Stimulated activated CD8-positive, alpha-beta memory T cell treated with anti-CD3 and anti-CD28 coated beads, Interleukin-7, amount 100 ng/mL, for 24 hours (primary cell): Measurements from ENCODE around the gene SYCP3.
"Not testable (repeated sequence)": the region's sequence is repeated elsewhere in the genome, so short reads cannot be mapped to it uniquely, and the experiment has no call there.

Experiments used
- DNase-seq: peaks from one replicate; pipeline ENCODE4 v3.0.0-alpha.2; 2020; ENCODE audit warnings: low read depth

The SYCP3 gene

DNA sequence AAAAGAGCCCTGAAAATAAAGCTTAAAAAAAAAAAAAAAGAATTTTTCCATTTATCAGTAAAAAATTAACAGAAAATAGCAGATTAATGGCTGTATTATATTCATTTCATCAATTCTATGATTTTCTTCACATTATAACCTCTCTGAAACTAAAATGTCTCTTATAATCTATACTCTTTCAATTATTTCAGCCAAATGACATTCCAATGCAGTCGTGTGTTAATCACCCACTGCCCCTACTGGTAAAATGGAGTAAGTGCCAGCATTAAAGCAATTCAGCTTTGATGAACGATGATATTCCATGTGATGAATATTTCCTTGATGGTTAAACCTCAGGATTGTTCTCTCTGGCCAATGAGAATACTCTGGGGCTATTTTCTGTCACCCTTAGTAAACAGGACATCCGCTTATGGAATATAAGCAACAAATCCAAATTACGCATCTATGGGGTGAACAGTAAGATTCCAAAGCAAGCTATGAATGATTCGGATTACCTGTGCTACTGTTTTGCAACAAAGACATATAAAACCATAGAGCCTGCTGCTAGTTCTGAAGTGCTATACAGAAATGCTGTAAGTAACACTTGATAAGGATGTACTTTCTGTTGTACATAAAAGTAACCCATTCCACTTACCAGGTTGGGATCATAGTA is 20.3 kb upstream of the SYCP3 start:
- no peak for DNase-seq

DNA sequence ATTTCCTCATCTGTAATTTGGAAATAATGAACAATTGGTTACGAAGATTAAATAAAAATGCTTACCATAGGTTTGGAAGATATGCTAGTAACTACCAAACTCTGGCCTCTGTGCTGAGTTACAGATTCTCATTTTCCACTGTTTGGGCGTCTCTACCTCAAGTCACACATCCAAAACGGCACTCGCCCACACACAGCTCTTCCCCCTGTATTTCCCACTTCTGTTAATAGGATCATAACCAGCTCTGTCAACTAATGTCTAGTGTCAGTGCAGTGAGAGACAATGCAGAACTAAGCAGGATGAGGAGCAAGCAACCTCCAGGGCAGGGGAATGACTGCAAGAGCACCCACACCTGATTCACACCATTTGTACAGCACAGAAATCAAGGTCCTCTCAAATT is 10.9 kb upstream of the SYCP3 start:
- no peak for DNase-seq

DNA sequence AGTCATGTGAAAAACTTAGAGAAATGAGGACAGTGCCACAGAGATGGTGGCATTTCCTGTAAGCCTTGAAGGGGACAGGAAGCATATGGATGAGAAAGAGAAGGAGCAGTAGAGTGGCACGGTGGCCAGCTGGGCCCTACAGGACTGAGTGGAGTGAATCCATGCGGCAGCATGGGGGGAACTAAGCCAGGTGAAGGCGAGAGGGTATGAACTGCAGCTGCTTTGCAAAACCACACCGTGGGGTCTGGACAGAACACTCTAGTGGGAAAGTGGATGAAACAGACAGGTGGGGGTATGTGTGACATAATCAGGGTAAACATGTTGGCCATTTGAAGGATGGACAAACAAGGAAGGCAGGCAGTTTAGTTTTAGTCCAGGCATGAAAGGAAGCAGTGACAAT is 10.4 kb upstream of the SYCP3 start:
- DNase-seq: no peak

DNA sequence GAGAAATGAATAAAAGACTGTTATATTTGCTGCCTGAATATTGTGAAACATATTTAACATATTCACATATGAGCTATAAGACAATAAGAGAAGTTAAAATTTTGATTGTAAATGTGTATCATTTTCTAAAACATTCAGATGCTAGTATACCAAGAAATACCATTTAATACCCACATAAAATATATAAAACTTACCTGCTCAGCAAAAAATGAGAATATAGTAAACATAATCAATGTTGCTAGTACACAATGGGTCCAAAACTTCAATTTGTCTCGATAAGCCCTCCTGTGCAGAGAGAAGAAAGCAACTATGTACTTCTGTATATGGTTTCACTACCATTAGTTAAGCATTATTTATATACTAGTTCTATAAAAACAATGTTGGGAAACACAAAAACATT is 9.6 kb upstream of the SYCP3 start:
- DNase-seq: no peak

DNA sequence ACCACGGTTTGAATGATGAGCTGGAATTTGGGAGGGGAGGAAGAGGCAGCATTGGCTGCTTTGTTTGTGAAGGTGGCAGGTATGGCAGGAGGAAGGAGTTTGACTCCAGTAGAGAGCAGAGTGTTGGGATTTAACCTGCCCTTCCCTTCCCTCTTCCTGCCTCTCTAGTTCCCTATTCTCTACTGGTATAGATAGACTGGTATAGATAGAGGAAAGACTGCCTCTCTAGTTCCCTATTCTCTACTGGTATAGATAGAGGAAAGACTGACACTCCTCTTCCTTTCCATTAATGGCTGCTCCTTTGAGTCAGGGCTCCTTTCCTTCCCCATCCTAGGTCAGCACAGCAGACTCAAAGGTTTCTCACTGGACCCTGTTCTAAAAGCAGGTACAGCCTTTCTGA is 8.4 kb upstream of the SYCP3 start:
- DNase-seq: no peak

DNA sequence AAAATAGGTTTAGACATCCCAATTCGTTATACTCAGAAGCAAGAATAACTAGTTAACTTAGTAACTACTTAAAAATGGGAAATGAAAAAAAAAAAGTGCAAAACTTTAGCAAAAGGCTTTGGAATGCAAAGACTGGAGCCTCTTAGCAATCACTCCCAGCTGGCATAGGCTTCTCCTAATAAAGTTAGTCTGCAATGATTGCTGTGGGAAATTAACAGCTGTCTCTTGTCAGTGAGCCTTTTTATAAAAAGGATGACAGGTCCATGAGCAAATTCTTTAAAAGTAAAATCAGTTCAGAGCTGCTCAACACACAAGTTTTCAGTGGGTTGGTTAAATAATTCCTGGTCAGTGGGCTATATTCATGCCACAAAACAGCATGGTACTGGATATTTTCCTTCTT is 7.4 kb upstream of the SYCP3 start:
- no peak for DNase-seq

DNA sequence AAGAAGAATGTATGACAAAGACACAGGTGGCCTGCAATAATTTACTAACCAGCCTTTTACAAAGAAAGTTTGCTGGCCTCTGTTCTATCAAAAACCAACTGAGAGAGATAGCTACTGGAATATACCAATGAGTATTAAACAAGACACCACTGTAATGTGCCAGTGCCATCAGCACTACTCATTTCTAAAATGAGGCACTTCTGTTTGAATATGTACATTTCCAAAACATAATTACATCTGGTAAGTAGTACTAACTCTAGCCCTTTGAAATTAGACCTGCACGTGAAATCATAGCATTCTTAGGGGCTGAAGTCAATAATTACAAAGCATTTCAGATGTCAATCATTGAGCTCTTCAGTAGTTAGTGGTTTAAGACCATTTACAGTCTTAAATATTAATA is 6.9 kb upstream of the SYCP3 start:
- no peak for DNase-seq

DNA sequence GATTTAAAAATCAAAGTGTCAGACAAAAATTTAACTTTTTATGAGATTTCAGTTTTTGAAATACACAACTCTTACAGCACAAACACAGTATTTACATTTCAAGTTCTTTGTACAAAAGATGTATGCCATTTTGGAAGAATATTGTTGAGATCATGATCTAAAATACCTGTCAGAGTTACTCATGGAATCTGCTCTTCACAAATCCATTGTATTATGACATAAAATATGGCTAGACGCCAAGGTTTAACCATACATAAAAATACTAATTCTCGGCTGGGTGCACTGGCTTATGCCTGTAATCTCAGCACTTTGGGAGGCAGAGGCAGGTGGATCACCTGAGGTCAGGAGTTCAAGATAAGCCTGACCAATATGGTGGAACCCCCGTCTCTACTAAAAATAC is 6.2 kb upstream of the SYCP3 start:
- DNase-seq: no peak

DNA sequence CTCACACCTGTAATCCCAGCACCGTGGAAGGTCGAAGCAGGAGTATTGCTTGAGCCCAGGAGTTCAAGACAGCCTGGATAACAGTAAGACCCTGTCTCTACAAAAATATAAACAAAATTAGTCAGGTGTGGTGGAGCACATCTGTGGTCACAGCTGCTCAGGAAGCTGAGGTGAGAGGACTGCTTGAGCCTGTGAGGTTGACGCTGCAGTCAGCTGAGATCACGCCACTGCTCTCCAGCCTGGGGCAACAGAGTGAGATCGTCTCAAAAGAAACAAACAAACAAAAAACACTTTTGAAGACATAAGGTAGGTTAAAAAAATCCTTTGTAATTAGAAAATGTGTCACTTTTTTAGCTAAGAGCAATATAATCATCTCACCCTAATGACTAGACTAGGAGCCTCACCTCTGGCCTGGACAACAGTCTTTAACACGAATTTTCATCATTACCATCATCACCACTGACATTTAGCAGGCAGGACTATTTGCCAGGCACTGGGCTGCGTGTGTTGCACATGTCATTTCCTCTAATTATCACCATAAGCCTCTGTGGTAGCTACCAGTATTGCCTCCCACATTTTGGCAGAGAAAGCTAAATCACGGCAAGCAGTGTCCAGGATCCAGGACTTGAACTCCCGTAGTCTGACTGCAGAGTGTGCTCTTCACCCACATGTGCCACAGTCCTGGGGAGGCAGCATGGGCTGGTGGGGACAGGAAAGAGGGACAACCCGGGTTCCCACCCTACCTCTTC is 4.6 kb upstream of the SYCP3 start:
- DNase-seq: no peak

DNA sequence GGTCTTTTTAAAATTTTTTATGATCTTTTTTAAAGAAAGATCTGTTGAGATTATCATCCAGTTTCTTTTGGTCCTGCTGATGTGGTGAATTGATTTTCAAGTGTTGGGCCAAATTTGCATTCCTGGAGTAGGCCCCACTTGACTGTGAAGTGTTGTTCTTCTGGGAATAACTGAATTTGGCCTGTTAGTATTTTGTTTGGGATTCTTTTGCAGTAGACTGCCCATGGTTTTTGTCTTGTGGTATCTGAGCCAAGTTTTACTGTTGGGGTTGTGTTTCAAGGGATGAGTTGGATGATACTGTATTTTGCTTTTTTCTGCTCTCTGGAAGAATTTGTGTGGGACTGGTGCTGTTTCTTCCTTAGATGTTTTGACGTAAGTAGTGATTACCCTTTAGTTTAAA is 4.0 kb upstream of the SYCP3 start:
- DNase-seq: no peak

DNA sequence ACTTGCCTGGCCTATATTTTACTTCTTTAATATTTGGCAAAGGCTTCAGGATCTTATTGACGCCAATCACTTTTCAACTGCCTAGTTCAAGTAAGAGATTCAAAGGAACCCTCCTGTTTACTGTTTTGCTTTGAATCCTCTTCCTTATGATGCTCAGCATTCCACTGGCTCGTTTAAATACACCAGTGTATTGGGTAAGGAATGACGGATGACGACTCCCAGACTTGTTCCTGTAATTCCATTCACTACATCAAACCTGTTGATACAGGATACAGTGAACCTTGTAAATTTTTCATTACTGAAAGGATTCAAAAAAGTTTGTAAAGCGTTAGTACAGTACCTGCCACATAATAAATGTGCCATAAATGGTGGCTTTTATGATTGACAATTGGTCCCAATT is 1.7 kb upstream of the SYCP3 start:
- no peak for DNase-seq

DNA sequence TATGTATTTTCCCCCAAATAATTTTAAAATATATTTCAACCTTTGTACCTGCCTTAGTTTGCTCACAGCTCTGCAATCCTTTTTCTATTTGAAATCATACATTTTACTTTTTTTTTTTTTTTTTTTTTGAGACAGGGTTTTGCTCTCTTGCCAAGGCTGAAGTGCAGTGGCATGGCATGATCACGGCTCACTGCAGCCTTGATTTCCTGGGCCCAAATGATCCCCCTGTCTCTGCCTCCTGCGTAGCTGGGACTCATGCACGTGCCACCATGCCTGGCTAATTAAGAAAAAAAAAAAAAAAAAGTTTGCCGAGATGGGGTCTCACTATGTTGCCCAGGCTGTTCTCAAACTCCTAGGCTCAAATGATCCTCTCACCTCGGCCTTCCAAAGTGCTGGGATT is 1.3 kb upstream of the SYCP3 start:
- no peak for DNase-seq

DNA sequence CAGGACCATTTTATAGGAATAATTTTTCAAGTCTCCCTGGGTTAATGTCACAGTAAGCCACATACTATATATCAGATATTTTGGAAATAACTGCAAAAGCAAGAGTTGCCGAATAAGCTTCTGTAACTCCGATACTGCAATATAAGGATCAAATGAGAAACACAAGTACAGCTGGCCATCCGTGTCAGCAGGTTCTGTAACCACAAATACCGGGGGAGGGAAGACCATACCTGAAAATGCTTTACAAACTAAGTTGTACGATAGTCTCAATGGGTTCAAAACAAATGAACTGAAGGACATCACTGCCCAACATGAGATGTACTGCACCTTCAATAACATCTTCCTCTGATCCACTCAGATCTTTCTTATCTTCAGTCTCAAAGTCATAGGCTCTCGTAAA is 1.8 kb downstream of the SYCP3 start:
- DNase-seq: no peak

DNA sequence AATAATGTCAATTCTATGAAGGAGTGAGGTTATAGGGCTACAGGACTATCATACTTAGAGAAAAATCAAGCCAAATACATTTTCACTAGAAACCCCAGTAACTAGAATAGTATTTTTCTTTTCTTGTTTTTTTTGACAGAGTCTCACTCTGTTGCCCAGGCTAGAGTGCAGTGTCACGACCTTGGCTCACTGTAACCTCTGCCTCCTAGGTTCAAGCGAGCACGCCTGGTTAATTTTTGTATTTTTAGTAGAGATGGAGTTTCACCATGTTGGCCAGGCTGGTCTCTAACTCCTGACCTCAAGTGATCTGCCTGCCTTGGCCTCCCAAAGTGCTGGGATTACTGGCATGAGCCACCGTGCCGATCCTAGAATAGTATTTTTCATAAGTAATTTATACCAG is 4.8 kb downstream of the SYCP3 start:
- DNase-seq: not testable (repeated sequence)

DNA sequence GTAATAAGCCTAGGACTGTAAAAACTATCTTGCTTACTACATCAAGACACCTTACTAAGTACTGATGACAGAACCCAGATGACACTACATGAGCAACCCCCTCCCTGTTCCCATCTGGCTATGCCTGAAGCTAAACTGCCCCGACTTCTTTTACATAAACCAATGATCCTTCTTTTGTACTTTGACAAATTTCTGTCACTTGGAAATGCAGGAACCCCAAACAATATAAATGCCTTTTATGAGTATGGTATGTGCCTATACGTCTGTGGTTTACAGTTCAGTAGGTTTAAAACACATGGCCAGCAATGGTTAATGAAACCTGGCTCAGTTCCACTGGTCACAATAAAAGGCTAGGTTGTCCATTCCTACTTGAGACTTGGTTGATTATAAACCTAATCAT is 6.1 kb downstream of the SYCP3 start:
- DNase-seq: no peak

DNA sequence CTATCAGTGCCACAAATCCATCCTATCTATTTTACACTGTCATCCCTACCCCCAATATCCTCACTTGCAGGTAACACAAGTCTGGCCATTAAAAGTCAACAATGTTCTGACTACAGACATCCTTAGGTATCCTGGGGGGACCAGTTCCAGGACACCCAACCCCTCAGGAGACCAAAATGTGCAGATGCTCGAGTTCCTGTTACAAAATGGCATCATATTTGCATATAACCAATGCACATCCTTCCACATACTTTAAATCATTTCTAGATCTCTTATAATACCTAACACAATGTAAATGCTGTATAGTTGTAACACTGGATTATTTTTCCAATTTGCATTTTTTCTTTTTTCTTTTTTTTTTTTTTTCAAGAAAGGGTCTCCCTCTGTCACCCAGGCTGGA is 6.9 kb downstream of the SYCP3 start:
- DNase-seq: no peak

DNA sequence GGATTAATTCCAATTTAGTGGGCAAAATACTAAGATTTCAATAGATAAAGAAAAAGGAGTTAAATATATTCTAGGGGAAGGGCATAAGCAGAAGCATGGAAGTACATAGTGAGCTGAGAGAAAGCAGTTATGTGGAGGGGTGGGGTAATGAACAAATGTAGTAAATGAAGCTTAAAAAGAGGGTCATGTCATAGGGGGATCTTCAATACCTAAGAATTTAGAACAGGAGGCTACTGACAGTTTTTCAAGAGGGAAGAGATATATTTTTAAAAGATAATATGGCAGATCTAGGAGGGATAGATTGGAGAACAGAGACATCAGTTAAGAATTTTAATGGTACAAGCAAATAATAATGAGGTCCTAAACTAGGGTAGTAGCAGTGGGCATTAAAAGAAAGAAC is 9.4 kb downstream of the SYCP3 start:
- no peak for DNase-seq

DNA sequence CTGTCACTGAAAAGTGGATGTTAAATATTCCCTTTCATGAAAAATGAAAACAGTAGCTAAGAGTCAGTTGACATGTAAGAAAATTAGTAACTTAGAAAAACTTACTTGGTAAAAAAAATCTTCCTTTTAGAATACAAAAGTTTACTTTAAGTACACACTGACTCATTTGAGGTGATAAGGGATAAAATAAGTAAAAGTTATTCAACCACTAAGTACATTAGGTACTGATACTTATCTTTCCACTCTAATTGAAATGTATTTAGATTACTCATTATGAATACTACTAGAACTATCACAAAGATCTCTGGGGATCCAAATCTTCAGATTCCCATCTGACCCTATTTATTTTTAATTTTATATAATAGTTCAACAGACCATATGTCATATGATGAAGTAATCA is 12.2 kb downstream of the SYCP3 start:
- DNase-seq: no peak

DNA sequence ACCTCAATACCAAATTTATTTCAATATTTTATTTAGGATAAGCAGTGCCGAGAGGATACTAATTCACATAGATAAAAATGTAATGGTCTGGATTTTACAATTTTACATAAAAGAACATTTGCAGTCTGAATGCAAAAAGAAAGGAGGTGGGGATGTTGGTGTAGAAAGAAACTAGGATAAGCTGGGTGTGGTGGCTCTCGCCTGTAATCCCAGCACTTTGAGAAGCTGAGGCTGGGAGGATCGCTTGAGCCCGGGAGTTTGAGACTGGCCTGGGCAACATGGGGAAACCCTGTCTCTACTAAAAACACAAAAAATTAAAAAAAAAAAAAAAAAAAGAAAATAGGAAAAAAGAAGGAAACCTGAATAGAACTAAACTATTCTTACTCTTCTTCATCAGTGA is 16.9 kb downstream of the SYCP3 start:
- no peak for DNase-seq

DNA sequence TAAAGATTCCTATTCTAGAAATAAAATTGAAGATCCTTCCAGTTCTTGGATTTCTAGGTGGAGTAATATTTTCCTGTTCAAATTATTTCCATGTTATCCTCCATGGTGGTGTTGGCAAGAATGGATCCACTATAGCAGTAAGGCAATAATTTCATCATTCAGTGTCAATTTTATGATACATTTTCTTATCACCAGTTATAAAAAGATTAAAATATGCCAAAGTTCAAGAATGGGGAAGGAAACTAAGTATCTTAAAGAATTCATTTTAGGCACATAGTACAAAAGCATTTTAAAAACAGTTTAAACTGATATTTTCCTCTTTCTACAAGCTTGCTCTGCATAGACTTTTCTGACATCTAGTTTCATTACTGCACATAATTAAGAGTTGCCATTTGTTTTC is 19.1 kb downstream of the SYCP3 start:
- no peak for DNase-seq

DNA sequence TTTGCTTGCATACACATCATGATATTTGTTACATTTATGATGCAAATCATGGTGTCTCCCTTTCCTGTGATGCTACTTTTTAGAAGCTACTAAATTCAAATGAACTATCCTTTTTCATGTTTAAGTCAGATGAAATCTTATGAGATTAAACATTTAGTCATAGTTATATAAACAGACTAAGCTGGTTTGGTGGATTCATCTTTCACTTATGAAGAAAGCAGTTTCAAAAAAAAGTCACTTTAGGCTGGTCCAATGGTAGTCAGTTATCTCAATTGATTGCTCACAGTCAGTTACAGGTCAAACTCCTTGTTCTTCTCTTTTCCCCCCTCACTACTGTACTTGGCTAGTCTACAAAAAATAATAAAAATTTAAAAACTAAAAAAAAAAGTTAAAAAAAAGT is 19.7 kb downstream of the SYCP3 start:
- DNase-seq: no peak

DNA sequence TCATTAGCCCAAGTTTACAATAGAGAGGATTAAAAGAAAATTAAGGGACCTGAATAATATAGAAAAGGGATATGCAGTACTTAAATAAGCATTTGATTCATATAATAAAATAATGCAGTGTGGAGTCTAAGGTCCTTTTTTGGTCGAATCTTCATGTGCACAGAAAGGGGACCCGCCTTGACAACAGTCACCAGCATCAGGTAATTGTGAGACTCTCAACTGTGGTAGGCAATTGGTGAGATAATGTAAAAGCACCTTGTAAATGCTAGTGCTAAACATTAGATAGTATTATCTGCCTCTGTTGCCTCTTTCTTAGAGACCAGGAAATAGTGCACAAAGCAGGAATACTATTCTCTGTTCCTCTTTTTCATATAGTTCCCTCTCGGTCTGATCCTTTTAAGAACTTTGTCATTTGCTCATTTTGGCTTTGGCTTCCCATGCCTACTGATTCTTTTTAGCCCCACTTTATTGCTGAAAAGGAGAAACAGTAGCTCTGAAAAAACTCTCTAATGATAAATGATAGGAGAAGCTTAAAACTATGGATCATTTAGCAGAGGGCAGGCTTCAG is 24.3 kb downstream of the SYCP3 start:
- no peak for DNase-seq

DNA sequence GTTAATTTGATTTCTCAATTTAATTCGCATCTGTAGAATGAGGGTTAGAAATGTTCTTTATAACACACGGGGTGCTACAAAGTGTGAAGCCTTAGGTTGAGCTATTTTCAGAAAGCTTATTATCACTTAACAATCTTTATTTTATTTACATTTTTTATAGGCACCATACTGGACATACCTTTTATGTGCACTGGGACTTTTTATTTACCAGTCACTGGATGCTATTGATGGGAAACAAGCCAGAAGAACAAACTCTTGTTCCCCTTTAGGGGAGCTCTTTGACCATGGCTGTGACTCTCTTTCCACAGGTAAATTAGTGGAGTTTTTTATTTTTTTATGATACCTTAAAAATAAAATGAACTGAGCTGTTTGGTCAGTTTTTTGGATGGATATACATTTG is 25.3 kb downstream of the SYCP3 start:
- DNase-seq: no peak
